Skeletal muscle tissue (tissue), 4 donors: ENCODE results near the gene PDS5A. TPM values are rescaled to one million over a fixed set of nuclear protein-coding genes. Genes with fewer than 3 reads are reported as not detected.
"Not testable (repeated sequence)": the region's sequence is repeated elsewhere in the genome, so short reads cannot be mapped to it uniquely, and the experiment has no call there.

ENCODE experiments used
- H3K27ac ChIP-seq: one replicate; pipeline ENCODE4 v1.7.0; 2013; ENCODE audit warnings: mild to moderate bottlenecking, low read depth, low read length, inconsistent platforms
- H3K27me3 ChIP-seq, 3 donors: one replicate each; pipeline ENCODE4 v1.7.0; 2013; ENCODE audit warnings: low read length in 3 of 3; ENCODE audit not compliant: control insufficient read depth in 3 of 3, insufficient read depth in 3 of 3
- H3K36me3 ChIP-seq, 3 donors: one replicate each; pipeline ENCODE4 v1.7.0; 2013; ENCODE audit warnings: low read length in 3 of 3; ENCODE audit not compliant: control insufficient read depth in 3 of 3, insufficient read depth in 3 of 3
- H3K4me1 ChIP-seq, 3 donors: one replicate each; pipeline ENCODE4 v1.7.0; 2013; ENCODE audit warnings: low read length in 3 of 3, mild to moderate bottlenecking in 3 of 3; ENCODE audit not compliant: control insufficient read depth in 3 of 3, insufficient read depth in 3 of 3
- H3K4me3 ChIP-seq, 3 donors: one replicate each; pipeline ENCODE4 v1.7.0; 2013; ENCODE audit warnings: low read length in 3 of 3
- H3K9ac ChIP-seq, 3 donors: one replicate each; pipeline ENCODE4 v1.7.0; 2013; ENCODE audit warnings: low read length in 3 of 3, mild to moderate bottlenecking in 3 of 3, moderate library complexity in 2 of 3, low read depth in 1 of 3
- H3K9me3 ChIP-seq, 3 donors: one replicate each; pipeline ENCODE4 v1.7.0; 2013; ENCODE audit warnings: low read length in 3 of 3; ENCODE audit not compliant: control insufficient read depth in 3 of 3
- total RNA-seq: library from RNA; depleted of rRNA; stranded (reverse); fragments of >200 nt; gene quantifications from one replicate; pipeline ENCODE4 v1.2.3, GENCODE V29; 2014
- donor health status: Osteomylitis.

PDS5A gene
- total RNA-seq, 1 donor from 2014 or later, result 56.4 TPM

DNA sequence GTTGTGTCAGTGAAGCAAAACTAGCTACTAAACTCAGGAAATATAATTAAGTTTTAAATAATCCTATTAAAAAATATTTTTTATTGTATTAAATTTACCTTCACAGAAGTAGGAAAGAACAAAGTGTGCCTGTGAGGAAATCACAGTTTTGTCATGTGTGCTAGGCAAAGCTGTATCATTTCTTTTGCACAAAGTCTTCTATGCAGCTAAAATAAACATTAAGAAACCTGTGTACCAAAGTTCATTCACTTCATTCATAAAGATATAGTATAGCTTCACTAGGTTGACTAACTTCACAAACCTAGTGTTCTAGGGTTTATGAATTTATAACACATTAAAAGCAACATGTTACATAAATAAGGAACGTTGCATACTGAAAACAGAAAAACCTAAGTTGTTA is 131.0 kb downstream of the PDS5A start:
- H3K9ac ChIP-seq, result no peak overlapping the region
- H3K27ac ChIP-seq, result no peak overlapping the region
- H3K4me3 ChIP-seq, result no peak overlapping the region
- no peaks in the 10 kb centered on the region for H3K4me1 ChIP-seq
- H3K27me3 ChIP-seq, result no peaks in the 10 kb centered on the region
- H3K9me3 ChIP-seq, result no peaks in the 10 kb centered on the region
- peaks cover 3 to 27% (median 21%) of the 10 kb centered on the region in 3 donors for H3K36me3 ChIP-seq

DNA sequence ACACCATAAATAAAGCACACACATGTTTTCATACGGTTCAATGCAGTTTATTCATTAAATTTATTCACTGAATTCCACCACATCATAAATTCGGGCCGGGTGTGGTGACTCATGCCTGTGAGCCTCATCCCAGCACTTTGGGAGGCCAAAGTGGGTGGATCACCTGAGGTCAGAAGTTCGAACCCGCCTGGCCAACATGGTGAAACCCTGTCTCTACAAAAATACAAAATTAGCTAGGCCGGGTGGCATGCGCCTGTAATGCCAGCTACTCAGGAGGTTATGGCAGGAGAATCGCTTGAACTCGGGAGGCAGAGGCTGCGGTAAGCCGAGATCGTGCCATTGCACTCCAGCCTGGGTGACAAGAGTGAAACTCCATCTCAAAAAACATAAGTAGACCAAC is 131.6 kb downstream of the PDS5A start:
- Histone ChIP-seq H3K4me3 (no peak overlapping the region), H3K9me3 (no peaks in the 10 kb centered on the region), H3K27ac (no peak overlapping the region), H3K27me3 (no peaks in the 10 kb centered on the region), H3K9ac (no peak overlapping the region), H3K4me1 (no peaks in the 10 kb centered on the region), H3K36me3 (peaks cover 6 to 29% (median 27%) of the 10 kb centered on the region in 3 donors)

DNA sequence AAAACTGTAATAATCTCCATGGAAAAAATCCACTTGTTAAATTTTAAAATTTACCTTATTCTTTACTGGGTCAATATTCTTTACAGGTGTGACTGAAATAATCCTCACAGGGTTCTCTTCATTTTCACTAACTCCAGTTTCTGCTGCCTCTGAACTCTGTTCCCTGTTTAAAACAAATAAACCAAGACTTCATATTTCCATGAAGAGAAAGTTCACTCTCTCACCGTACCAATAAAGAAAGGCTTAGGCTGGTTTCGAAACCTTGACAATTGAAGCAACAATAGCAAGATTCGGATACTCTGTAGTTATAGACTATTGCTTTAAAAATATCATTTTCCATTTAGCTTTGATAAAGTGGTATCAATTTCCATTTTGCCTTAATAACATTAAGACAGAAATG is 135.8 kb downstream of the PDS5A start:
- no peak overlapping the region for H3K27ac ChIP-seq
- H3K4me3 ChIP-seq, result no peak overlapping the region
- H3K9me3 ChIP-seq, result no peaks in the 10 kb centered on the region
- H3K36me3 ChIP-seq, result peaks cover 19 to 46% (median 38%) of the 10 kb centered on the region in 3 donors
- H3K4me1 ChIP-seq, result no peaks in the 10 kb centered on the region
- H3K27me3 ChIP-seq, result no peaks in the 10 kb centered on the region
- H3K9ac ChIP-seq, result no peak overlapping the region

DNA sequence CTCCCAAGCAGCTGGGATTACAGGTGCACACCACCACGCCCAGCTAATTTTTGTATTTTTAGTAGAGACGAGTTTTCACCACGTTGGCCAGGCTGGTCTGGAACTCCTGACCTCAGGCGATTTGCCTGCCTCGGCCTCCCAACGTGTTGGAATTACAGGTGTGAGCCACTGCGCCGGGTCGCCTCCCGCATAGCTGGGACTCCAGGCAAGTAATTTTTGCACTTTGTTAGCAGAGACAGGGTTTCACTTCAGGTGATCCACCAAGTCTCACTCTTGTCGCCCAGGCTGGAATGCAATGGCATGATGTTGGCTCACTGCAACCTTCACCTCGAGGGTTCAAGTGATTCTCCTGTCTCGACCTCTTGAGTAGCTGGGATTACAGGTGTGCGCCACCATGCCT is 137.2 kb downstream of the PDS5A start:
- H3K9ac ChIP-seq, H3K4me3 ChIP-seq, H3K4me1 ChIP-seq, H3K27me3 ChIP-seq, H3K9me3 ChIP-seq, H3K27ac ChIP-seq: not testable (repeated sequence)
- H3K36me3 ChIP-seq, result peaks cover 19 to 47% (median 42%) of the 10 kb centered on the region in 3 donors

DNA sequence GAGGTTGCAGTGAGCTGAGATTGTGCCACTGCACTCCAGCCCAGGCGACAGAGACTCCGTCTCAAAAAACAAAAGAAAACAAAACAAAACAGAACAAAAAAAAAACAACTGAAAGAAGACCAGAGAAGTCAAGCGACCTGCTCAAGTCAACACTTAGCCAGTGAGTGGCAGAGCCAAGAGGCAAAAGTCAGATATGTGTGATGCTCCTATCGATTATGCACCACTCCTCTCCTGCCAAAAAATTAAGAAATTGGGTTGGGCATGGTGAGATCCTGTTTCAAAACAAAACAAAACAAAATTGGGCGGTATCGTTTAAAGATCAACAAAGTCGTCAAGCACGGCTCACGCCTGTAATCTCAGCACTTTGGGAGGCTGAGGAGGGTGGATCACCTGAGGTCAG is 137.7 kb downstream of the PDS5A start:
- no peak overlapping the region for H3K9ac ChIP-seq
- H3K36me3 ChIP-seq, result peaks cover 21 to 52% (median 45%) of the 10 kb centered on the region in 3 donors

DNA sequence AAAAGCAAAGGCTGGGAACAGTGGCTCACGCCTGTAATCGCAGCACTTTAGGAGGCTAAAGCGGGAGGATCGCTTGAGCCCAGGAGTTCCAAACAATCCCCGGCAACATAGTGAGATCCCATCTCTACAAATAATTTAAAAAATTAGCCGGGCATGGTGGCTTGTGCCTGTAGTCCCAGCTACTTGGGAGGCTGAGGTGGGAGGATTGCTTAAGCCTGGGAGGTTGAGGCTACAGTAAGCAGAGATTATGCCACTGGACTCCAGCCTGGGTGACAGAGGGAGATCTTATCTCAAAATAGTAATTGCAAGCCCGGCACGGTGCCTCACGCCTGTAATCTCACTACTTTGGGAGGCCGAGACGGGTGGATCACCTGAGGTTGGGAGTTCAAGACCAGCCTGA is 139.3 kb downstream of the PDS5A start:
- not testable (repeated sequence) for H3K27ac ChIP-seq, H3K4me3 ChIP-seq, H3K4me1 ChIP-seq, H3K9me3 ChIP-seq, H3K27me3 ChIP-seq, H3K9ac ChIP-seq
- H3K36me3 ChIP-seq, result peaks cover 21 to 46% (median 44%) of the 10 kb centered on the region in 3 donors

More for the DNA sequence above, 137.7 kb downstream of the PDS5A start:
- H3K27me3 ChIP-seq, result no peaks in the 10 kb centered on the region
- H3K9me3 ChIP-seq, result no peaks in the 10 kb centered on the region
- no peak overlapping the region for H3K4me3 ChIP-seq
- H3K4me1 ChIP-seq, result no peaks in the 10 kb centered on the region
- no peak overlapping the region for H3K27ac ChIP-seq

DNA sequence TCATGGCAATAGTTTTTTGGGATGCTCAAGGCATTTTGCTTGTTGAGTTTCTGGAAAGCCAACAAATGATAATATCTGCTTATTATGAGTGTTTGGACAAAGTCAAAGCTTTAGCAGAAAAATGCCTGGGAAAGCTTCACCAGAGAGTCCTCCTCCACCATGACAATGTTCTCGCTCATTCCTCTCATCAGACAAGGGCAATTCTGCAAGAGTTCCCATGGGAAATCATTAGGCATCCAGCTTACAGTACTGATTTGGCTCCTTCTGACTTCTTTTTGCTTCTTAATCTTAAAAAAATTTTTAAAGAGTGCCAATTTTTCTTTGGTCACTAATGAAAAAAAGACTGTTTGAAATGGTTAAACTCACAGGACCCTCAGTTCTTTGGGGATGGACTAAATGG is 143.4 kb downstream of the PDS5A start:
- H3K36me3 ChIP-seq, result peaks cover 18 to 35% (median 30%) of the 10 kb centered on the region in 3 donors

DNA sequence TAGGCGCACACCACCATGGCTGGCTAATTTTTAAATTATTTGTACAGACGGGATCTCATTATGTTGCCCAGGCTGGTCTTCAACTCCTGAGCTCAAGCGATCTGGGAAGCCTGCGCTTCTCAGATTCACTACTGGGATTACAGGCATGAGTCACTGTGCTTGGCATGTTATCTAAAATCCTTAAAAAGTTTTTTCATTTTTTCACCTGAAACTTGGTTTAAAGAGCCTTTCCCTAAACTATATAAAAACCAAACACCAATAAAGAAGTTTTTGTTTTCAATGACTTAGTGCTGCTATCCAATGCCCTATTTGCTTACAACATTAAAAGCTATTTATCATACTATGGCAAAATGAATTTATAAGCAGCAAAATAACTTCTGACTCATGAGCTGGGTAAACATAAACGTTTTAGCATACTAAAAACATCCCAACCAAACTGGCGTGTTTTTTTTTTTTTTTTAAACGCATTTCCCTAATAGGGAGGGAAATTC is 151.9 kb downstream of the PDS5A start:
- Histone ChIP-seq H3K4me3 (no peak overlapping the region), H3K9ac (no peak overlapping the region), H3K9me3 (no peaks in the 10 kb centered on the region), H3K27me3 (no peaks in the 10 kb centered on the region), H3K27ac (no peak overlapping the region), H3K4me1 (no peaks in the 10 kb centered on the region), H3K36me3 (peaks cover 3 to 19% (median 11%) of the 10 kb centered on the region in 3 donors)

More for the DNA sequence above, 143.4 kb downstream of the PDS5A start:
- no peaks in the 10 kb centered on the region for H3K27me3 ChIP-seq
- H3K4me3 ChIP-seq, result no peak overlapping the region
- H3K9me3 ChIP-seq, result no peaks in the 10 kb centered on the region
- no peak overlapping the region for H3K27ac ChIP-seq
- no peak overlapping the region for H3K9ac ChIP-seq
- H3K4me1 ChIP-seq, result peaks cover 0 to 2% (median 0%) of the 10 kb centered on the region in 3 donors

DNA sequence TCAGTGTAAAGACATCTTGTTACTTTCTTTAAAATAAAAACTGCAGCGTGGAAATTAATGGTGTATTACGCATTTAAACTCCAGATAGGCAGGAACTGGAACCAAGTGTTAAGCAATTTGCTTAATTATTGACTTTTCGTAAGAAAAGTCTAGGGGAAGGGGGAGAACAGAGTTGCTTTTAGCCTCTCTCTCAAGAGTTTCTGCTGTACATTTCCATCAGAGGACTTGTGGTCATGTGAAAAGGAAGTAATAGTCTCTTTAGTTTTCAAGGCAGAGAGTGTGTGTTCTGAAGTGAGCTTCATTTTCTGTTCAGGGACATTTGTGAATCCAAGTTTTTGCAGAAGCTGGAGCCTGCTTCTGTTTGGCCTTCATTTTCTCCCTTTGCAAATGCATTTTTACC is 152.6 kb downstream of the PDS5A start:
- Histone ChIP-seq H3K4me3 (no peak overlapping the region), H3K9ac (no peak overlapping the region), H3K4me1 (no peaks in the 10 kb centered on the region), H3K27me3 (no peaks in the 10 kb centered on the region), H3K27ac (no peak overlapping the region), H3K9me3 (no peaks in the 10 kb centered on the region), H3K36me3 (peaks cover 3 to 16% (median 8%) of the 10 kb centered on the region in 3 donors)

DNA sequence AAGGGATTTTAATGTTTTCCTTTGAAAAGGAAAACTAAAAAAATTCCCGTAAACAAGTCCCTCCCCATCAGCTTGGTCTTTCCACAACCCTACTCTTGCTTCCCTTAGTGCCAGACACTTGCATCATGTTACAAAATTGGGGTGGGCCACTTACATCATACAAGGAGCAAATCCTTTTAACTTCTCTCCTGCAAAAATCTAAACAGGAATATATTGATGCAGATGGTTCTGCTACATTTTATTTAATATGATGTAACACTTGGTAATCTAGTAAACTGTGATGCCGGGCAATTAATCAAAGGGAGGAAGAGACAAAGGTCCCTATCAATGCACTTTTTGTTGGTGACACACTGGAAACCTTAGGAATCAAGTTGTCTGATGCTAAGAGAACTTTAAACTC is 154.5 kb downstream of the PDS5A start:
- Histone ChIP-seq H3K9me3 (no peaks in the 10 kb centered on the region), H3K4me1 (no peaks in the 10 kb centered on the region), H3K9ac (no peak overlapping the region), H3K36me3 (peaks cover 0 to 7% (median 0%) of the 10 kb centered on the region in 3 donors), H3K27me3 (no peaks in the 10 kb centered on the region), H3K4me3 (no peak overlapping the region), H3K27ac (no peak overlapping the region)
